Measurements from ENCODE around the gene PAPOLA.

- TF ChIP-seq CTCF (conservative IDR thresholded peaks at IDR 0.05; ENCODE audit: low read length), result no peak
- TF ChIP-seq EZH2phosphoT487 (IDR thresholded peaks at IDR 0.05; ENCODE audit: borderline replicate concordance, low read depth, low read length), result no peak
Observed at GRCh38 chr14:96586921-96587822, 85.0 kb downstream of the PAPOLA start.
